NOMO-1 treated with DMSO at 0.1 percent for 48 hours (cell line): ENCODE data around the gene HTR3B.
"Not testable (repeated sequence)": the region's sequence is repeated elsewhere in the genome, so short reads cannot be mapped to it uniquely, and the experiment has no call there.

Experiments used
- DNase-seq: peaks from one replicate; lab custom pipeline; 2025; ENCODE audit not compliant: unreplicated experiment; lab: John Stamatoyannopoulos, UW

Gene HTR3B

DNA sequence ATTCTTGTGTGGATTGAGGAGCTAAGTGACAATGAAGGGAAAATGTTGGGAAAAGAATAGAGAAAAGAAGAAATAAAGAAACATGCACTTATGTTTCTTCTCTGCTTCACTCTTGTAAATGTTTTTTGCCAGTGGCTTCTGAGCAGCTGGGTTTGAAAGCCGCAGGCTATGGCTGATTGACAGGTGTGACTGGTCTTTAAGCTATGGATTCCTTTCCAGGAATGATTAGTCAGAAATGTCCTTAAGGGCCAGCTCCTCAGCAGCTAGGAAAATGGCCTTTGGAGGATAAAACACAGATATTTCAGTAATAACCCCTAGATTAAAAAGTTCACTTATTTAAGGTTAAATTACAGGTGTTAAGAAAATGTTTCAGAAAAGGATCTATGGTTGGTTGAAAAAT lies 22.7 kb upstream of the HTR3B start:
- DNase-seq: no peak

DNA sequence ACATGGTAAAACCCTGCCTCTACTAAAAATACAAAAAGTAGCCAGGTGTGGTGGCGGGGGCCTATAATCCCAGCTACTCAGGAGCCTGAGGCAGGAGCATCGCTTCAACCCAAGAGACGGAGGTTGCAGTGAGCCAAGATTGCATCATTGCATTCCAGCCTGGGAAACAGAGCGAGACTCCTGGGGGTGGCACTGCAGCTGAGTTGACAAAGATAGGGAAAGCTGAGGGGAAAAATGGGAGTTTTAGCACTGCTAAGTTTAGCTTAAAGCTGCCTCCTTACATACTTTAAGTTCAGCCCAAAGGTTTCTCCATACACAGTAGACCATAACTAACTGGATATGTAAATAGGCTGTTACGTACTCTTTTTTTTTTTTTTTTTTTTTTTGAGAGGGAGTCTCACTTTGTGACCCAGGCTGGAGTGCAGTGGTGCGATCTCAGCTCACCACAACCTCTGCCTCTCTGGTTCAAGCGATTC lies 20.2 kb upstream of the HTR3B start:
- DNase-seq: no peak

DNA sequence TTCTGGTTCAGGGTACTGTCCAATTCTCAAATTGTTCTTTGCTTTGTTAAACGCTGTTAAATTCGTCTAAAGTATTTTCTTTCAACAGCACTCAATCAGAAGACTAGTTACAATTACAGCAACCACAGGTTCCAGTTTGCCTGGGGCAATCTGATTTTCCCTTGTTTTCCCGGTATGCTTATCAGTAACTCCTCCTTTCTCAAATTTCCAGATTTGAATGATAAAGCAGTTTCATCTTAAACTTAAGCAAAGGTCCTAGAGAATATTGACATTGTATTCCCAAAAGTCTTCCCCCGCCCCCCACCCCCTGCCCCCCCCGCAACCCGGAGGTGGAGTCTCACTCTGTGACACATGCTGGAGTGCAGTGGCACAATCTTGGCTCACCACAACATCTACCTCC lies 18.7 kb upstream of the HTR3B start:
- DNase-seq: no peak

DNA sequence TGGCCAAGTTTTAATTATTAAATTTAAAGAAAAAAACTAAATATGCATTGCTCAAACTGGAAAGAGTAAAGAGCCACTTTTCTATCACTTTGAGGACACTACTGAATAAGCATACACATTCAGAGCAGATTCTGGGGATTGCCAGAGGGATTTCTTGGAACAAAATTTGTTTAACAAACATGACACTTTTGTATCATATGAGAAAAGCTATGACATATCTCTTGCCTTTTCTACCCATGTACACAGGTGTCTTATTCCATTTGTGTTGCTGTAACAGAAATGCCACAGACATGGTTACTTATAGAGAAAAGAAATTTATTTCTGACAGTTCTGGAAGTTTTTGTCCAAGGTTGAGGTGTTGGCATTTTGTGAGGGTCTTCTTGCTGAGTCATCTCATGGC lies 15.7 kb upstream of the HTR3B start:
- no peak for DNase-seq

DNA sequence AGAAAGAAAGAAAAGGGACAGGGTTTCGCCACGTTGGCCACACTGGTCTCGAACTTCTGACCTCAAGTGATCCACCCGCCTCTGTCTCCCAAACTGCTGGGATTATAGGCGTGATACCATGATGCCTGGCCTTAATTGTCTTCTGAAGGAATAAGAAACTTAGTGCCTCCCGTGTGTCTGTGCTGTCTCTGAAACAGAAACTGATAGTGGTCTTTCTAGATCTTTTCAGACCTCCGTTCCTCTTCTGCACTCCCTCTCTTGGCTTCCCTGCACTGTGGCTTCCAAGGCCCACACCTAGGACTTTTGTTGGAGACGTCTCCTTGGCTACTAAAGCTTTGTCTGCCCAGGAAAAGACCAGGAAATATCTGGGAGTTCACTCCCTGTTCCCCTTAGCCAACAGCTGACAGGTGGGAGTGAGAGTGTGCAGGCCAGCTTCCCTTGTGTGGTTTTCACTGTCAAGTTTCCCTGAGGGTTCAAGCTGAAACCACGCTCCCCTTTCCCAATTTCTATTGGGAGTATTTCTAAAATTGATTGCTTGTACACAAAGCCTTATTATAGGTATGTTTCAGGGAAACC lies 10.1 kb upstream of the HTR3B start:
- DNase-seq: no peak

DNA sequence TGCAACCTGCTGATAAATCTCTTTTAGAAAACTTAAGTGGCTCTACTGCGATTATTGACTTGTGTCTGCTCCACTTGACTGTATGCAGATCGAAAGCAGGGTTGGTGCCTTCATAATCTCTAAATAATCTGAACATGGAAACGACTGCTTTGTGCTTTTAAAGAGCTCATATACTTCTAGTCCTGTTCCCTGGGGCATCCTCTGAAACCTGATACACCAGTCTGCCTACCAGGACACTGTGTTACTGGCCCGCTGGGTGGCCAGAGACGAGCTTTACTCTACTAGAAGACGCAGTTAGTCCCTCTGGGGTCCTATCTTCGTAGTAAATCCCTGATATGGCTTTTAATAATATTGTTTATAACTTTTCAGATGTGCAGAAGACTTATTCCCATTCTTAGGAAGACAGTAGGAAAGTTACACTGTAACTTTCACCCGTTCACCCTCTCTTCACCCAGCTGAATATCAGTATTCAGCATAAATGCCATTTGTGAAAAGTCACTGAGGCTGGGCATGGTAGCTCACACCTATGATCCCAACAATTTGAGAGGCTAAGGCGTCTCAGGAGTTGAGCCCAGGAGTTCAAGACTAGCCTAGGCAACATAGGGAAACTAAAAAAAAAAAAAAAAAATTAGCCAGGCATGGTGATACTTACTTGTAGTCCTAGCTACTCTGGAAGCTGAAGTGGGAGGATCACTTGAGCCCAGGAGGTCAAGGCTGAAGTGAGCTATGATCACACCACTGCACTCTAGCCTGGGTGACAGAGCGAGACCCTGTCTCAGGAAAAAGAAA lies 9.0 kb upstream of the HTR3B start:
- DNase-seq: no peak

DNA sequence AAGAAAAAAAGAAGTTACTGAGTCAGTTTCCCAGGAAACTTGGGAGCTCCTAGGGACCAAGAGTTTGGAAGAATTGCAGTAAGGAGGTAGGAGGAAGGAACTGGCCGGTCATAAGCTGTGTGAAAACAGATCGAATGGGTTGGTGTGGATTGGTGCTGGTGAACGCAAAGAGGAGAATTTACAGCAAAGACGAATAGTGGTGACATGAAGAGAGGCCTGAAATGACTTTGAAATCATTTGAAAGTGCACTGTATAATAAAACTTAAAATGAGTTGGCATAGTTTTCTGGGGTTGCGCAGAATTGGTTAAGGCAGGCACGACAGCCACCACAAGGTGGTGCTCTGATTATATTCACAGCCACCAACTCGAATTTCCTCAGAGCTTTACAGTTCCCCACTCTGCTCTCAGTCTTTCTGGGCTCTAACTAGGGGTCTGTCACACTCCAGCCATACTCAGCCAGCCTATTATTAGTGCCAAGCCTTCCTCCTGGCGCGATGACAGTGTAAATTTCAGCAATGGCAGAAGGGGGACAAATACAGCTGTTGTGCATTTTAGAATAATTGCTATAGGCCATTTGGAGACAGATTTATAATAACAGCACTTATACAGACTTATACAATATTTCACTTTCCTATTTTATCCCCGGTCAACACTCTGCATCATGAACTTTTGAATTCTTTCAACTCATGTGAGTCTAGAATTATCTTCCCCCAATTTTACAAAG lies 8.3 kb upstream of the HTR3B start:
- DNase-seq: peak; percentile 30

DNA sequence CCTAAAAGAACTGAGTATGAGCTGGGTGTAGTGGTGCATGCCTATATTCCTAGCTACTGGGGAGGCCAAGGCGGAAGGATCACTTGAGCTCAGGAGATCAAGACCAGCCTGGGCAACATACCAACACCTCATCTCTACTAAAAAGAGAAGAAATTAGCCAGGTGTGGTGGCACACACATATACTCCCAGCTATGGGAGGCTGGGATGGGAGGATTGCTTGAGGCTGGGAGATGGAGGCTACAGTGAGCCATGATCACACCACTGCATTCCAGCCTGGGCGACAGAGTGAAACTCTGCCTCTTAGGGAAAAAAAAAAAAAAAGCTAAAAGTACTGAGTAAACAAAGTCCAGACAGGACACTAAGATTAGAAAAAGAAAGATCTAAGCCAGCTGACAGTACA lies 3.5 kb upstream of the HTR3B start:
- no peak for DNase-seq

DNA sequence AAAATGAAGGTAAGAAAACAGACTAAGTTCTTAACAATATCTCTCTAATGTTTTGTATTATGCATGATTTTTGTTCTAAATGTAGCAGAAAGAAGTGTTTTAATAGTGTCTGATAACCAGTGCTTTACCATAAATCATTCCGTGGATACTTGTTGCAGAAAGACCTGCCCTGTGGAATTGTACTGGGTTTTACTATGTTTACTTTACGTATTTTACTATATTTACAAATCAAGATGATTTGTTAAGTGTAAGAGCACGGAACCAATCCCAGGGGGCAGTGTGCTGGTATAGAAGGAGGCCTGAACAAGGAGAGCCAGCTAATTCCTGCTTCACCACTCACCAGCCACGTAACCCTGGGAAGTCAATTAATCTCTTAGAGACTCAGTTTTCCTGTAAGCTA lies 1.4 kb downstream of the HTR3B start:
- no peak for DNase-seq

DNA sequence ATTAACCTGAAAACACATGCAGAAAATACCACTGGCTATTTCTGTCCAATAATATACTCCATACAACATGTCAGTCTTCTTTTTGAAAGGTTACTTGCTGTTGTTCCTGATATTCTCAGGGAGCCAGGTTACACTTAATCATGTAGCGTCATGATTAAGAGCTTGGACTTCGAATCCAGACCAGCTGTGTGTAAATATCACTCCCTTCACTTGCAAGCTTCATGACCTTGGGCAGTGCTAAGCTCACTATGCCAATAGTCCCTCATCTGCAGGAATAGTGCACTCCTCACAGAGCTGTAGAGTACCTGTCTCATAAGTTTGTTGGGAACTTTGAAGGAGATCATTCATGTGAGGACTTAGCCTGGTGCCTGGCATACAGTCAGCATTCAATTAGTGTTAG lies 1.9 kb downstream of the HTR3B start:
- no peak for DNase-seq

DNA sequence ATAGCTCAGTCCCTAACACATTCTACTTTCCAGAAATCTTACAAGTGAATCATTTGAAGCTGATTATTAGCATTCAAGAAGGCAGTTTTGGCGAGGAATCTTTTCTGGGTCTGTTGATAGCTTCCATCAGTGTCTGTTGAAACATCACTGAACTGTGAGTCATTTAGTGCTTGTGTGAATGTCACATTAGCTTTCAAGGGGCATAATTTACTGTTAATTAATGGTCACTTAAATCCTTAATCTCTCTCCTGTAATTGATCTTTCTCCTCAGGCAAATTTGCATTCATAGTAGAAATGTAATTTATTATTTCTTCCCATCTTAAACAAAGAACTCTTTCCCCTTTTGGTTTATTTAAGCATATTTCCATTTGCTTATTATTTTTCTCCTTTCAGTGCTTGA lies 2.6 kb downstream of the HTR3B start:
- DNase-seq: no peak

DNA sequence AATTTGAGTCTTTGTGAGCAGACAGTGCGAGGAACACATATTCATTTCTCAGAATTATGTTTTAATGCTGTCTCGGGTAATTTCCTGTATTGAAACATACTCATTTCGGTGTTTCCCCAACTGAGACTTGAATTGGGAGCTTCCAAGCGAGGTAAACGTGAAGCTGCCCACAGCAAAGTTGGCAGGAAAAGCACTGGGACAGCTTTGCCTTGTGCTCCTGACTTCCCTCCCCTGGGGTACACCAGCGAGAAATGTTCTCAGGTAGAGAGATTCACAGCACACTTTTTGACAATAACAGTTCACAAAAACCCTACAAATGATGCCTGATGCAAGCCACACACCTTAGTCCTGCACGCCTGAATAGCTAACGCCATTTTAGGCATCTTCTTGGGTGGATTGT lies 3.1 kb downstream of the HTR3B start:
- no peak for DNase-seq

DNA sequence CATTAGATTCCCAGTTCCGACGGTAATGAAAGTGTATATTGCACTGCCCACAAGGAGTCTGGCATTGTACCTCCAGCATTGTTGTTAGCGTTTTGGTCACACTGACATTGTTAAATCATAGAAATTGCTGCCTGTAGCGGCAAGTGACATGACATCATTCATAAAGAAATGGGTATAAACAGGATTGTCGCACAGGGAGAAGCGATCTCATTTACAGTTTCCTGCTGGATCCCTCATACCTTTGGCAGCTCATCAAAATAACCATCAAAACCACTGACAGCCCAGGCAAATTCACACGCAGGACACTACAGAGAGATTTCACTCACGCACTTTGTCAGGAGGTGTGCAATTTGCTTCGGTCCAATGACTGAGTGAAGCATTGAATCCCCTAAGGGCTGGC lies 3.5 kb downstream of the HTR3B start:
- no peak for DNase-seq

DNA sequence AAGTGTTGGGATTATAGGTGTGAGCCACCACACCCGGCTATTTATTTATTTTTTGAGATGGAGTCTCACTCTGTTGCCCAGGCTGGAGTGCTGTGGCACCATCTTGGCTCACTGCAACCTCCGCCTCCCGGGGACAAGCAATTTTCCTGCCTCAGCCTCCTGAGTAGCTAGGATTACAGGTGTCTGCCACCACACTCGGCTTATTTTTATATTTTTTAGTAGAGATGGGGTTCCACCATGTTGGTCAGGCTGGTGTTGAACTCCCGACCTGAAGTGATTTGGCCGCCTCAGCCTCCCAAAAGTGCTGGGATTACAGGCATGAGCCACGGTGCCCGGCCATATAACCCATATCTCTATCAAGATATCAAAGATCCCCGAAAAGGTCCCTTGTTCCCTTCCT lies 6.9 kb downstream of the HTR3B start:
- not testable (repeated sequence) for DNase-seq

DNA sequence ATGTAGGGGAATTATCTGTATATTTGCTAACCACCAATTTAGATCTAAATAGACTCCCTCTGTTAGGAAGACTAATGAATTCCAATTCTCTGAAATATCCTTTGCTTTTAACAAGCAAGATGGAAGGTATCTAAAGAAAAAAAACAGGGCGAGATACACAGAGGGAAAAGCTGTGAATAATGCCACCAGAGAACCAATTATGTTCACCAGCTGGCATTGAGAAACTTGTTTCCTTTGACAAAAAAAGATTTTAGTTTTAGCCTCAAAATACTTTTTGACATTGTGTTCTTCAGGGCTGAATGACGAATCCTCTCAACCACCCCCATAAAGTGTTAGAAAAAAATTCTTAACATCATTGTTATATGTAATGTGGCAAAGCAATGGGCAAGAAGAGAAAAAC lies 19.0 kb downstream of the HTR3B start:
- DNase-seq: no peak

DNA sequence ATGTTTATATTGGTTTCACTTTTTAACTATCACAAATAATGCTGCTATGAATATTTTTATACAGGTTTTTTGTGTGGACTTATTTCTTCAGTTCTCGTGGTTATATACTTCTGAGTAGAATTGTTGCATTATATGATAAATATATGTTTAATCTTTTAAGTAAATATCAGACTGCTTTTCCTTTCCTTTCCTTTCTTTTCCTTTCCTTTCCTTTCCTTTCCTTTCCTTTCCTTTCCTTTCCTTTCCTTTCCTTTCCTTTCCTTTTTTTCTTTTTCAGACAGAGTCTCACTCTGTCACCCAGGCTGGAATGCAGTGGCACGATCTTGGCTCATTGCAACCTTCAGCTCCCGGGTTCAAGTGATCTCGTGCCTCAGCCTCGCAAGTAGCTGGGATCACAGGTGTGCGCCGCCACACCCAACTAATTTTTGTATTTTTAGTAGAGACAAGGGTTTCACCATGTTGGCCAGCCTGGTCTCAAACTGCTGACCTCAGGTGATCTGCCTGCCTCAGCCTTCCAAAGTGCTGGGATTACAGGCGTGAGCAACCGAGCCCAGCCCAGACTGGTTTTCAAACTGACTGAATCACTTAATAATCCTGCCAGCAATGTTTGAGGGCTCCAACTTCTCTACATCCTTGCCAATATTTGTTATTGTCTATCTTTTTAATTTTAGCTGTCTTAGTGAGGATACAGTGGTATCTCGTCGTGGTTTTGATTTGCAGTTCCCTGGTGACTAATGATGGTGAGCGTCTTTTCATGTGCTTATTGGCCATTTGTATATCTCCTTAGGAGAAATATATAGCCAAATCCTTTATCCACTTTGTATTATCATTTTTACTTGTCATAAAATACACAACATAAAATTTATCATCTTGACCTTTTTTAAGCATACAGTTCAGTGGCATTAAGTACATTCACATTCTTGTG lies 21.9 kb downstream of the HTR3B start:
- no peak for DNase-seq

DNA sequence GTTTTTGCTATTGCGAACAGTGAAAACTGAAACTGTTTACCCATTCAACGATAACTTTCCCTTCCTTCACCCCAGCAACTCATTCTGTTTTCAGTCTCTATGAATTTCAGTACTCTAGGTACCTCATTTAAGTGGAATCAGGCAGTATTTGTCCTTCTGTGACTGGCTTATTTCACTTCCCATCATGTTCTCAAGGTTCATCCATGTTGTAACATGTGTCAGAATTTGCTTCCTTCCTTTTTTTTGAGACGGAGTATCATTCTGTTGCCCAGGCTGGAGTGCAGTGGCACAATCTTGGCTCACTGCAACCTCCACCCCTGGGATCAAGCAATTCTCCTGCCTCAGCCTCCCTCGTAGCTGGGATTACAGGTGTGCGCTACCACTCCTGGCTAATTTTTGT lies 23.7 kb downstream of the HTR3B start:
- peak; percentile 23 for DNase-seq

DNA sequence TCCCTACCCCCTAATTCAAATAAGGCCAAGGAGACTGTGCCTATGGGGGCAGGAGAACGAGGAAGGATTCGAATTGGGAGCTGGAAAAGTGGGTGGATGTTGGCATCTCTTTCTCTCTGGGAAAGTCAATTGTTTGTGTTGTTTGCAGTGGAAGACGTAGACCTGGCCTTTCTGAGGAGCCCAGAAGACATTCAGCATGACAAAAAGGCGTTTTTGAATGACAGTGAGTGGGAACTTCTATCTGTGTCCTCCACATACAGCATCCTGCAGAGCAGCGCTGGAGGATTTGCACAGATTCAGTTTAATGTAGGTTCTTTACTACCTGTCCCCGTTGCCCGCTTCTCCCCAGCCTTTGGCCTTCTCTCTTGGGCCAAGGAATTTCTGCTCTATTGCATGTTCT lies 28.2 kb downstream of the HTR3B start:
- no peak for DNase-seq

DNA sequence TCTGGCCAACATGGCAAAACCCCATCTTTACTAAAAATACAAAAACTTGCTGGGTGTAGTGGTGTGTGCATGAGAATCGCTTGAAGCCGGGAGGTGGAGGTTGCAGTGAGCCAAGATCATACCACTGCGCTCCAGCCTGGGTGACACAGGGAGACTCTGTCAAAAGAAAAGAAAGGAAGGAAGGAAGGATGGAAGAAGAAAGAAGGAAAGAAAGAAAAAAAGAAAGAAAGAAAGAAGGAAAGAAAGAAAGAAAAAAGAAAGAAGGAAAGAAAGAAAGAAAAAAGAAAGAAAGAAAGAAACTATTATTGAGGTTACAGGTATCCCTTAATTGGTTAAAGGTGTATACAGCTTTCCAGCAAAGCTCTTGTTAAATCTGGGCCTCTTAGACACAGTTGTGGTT lies 29.6 kb downstream of the HTR3B start:
- DNase-seq: not testable (repeated sequence)

DNA sequence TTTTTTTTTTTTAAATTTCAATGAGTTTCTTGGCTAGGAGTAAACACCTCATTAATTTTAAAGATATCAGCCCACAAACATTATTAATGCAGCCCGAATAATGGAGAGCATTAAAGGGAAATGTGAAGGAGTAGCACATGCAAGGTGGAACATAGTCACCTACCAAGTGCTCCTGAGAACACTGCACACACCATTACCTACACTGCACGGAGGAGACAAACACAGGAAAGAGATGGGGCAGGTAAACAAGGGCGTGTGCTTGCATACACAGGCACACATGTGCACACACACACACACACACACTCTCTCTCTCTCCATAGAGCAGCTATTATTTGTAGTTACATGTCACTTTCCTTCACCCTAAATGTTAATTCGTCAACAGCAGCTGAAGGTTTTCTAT lies 30.2 kb downstream of the HTR3B start:
- DNase-seq: no peak

DNA sequence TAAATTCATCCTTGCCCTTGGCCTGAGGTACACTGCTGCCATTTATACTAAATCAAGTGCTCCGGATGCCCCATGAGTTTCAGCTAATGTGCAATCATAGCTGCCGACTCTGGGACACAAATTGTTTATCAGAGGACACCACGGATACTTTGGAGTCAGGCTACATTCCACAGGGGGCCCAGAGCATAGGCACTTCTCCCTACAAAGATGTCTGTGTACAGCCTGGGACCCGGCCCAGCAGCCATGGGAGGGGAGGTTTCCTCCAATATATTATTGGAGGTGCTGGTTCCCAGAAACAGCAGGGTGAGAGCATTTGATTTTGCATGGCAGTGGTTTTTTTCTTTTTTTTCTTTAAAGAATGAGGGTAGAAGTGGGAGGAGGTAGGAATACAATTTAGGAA lies 31.3 kb downstream of the HTR3B start:
- no peak for DNase-seq
